ENCODE measurements around the gene TSPAN2.

DNA sequence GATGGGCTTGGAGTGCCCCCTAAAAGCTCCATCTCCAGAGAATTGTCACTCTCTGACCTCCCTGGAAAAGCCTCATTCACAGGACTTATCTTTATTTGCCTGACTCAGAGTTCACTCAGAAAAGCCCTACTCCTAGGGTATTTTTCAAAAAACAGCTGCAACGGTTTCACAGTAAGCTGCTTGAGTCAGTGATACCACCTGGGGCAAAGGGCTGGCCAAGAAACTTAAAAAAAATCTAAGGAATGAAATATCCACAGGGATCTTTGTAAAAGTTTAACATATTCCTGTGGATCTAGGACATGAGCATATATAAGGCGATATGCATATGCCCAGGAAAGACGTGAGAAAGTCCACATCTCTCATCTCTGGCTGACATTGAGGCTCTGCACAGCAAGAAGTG lies 33.8 kb upstream of the TSPAN2 start:
- TF ChIP-seq SP1 (IDR thresholded peaks at IDR 0.05) (no peak), JUND (IDR thresholded peaks at IDR 0.05) (no peak), GABPA (IDR thresholded peaks at IDR 0.05 in 1 of 2, conservative IDR thresholded peaks at IDR 0.05 in 1 of 2) (no peak), RAD21 (IDR thresholded peaks at IDR 0.05) (no peak), YY1 (IDR thresholded peaks at IDR 0.05) (no peak)
- TF ChIP-seq, protein P1, sequence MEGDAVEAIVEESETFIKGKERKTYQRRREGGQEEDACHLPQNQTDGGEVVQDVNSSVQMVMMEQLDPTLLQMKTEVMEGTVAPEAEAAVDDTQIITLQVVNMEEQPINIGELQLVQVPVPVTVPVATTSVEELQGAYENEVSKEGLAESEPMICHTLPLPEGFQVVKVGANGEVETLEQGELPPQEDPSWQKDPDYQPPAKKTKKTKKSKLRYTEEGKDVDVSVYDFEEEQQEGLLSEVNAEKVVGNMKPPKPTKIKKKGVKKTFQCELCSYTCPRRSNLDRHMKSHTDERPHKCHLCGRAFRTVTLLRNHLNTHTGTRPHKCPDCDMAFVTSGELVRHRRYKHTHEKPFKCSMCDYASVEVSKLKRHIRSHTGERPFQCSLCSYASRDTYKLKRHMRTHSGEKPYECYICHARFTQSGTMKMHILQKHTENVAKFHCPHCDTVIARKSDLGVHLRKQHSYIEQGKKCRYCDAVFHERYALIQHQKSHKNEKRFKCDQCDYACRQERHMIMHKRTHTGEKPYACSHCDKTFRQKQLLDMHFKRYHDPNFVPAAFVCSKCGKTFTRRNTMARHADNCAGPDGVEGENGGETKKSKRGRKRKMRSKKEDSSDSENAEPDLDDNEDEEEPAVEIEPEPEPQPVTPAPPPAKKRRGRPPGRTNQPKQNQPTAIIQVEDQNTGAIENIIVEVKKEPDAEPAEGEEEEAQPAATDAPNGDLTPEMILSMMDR (IDR thresholded peaks at IDR 0.05; ENCODE audit: low read depth, low read length, missing input control) = no peak
- TF ChIP-seq, protein P2, sequence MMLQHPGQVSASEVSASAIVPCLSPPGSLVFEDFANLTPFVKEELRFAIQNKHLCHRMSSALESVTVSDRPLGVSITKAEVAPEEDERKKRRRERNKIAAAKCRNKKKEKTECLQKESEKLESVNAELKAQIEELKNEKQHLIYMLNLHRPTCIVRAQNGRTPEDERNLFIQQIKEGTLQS (IDR thresholded peaks at IDR 0.05) = no peak
- TF ChIP-seq, protein P3, sequence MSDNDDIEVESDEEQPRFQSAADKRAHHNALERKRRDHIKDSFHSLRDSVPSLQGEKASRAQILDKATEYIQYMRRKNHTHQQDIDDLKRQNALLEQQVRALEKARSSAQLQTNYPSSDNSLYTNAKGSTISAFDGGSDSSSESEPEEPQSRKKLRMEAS (IDR thresholded peaks at IDR 0.05) = no peak

Data from liver (tissue), 3 donors.